ENCODE results near the gene CENPT.

The CENPT gene

DNA sequence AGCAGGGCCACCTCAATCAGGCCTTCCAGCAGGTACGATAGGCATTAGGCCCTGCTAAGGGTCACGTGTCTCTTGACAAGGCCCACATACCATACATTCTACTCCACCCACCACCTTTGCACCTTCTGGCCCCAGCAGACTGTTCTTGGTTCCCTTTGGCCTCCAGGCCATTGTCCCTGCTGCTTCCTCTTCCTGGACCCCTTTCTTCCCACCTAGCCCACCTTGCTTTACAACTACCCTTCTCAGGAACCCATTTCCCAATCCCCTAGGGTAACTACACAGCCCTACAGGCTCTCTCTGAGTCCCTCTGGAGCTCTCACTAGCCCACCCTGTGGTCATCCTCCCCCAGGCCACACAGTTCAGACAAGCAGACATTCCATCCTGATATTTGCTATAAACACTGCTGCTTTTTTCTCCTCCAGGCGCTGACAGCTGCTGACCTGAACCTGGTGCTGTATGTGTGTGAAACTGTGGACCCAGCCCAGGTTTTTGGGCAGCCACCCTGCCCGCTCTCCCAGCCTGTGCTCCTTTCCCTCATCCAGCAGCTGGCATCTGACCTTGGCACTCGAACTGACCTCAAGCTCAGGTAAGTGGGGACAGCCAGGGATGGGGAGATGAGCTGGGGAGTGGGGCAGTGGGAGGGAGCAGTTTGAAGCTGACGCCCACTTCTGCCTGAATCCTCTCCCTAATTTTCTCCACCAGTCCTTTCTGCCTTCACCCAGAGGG is 35.8 kb upstream of the CENPT start:
- CTCF ChIA-PET, result interaction anchor here (0.6 to 3.0 kb wide), 25 partner anchors 8 to 364 kb away, joined by 3 to 19 read pairs (median 4); partner anchors contain the start of gene PSMB10
- no peak for DNase-seq (ENCODE audit: low spot score)
- POLR2A ChIA-PET (ENCODE audit: low non-redundant PET), result no interaction called here
- TF ChIP-seq, protein P1, sequence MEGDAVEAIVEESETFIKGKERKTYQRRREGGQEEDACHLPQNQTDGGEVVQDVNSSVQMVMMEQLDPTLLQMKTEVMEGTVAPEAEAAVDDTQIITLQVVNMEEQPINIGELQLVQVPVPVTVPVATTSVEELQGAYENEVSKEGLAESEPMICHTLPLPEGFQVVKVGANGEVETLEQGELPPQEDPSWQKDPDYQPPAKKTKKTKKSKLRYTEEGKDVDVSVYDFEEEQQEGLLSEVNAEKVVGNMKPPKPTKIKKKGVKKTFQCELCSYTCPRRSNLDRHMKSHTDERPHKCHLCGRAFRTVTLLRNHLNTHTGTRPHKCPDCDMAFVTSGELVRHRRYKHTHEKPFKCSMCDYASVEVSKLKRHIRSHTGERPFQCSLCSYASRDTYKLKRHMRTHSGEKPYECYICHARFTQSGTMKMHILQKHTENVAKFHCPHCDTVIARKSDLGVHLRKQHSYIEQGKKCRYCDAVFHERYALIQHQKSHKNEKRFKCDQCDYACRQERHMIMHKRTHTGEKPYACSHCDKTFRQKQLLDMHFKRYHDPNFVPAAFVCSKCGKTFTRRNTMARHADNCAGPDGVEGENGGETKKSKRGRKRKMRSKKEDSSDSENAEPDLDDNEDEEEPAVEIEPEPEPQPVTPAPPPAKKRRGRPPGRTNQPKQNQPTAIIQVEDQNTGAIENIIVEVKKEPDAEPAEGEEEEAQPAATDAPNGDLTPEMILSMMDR (conservative IDR thresholded peaks at IDR 0.05; ENCODE audit: low read depth), result no peak
- peak overlapping the region; percentile 77 for H3K27ac ChIP-seq

DNA sequence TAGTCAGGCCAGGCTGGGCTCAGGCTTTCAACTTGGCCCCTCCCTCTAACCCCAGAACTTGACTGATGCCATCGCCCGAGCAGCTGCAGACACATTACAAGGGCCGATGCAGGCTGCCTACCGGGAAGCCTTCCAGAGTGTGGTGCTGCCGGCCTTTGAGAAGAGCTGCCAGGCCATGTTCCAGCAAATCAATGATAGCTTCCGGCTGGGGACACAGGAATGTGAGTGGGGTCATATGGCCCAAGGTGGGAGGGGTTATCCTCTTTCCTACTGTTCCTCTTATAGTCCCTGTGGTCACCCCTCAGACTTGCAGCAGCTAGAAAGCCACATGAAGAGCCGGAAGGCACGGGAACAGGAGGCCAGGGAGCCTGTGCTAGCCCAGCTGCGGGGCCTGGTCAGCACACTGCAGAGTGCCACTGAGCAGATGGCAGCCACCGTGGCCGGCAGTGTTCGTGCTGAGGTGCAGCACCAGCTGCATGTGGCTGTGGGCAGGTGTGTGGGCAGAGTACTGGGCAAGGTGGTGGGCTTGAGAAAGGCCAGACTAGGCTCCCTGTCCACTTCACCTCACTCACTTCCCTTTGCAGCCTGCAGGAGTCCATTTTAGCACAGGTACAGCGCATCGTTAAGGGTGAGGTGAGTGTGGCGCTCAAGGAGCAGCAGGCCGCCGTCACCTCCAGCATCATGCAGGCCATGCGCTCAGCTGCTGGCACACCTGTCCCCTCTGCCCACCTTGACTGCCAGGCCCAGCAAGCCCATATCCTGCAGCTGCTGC is 35.1 kb upstream of the CENPT start:
- TF ChIP-seq, protein P1 (conservative IDR thresholded peaks at IDR 0.05; ENCODE audit: low read depth), result no peak
- ChIA-PET POLR2A (ENCODE audit: low non-redundant PET) (no interaction called here), CTCF (interaction anchor here (0.6 to 3.0 kb wide), 10 partner anchors 9 to 147 kb away, joined by 3 to 19 read pairs (median 6); partner anchors contain the start of genes EDC4 and PSMB10)
- H3K27ac ChIP-seq, result peak overlapping the region; percentile 77
- DNase-seq (ENCODE audit: low spot score), result no peak

DNA sequence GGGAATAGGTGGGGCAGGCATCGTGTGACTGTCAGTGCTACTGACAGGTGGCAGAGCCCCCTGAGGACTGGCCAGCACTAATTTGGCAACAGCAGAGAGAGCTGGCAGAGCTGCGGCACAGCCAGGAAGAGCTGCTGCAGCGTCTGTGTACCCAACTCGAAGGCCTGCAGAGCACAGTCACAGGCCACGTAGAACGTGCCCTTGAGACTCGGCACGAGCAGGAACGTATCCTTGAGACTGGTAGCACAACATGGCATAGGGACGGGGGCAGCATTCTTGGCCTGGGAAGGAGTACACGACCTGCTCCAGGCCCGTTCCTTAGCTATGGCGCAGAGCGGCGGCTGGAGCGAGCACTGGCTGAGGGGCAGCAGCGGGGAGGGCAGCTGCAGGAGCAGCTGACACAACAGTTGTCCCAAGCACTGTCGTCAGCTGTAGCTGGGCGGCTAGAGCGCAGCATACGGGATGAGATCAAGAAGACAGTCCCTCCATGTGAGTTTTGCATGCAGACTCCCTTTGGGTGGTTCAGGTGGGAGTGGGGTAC is 34.2 kb upstream of the CENPT start:
- ChIA-PET CTCF (interaction anchor here (0.6 to 3.0 kb wide), 5 partner anchors 9 to 60 kb away, joined by 3 to 19 read pairs (median 5); partner anchors contain the start of gene EDC4), POLR2A (ENCODE audit: low non-redundant PET) (no interaction called here)
- no peak for DNase-seq (ENCODE audit: low spot score)
- TF ChIP-seq, protein P1 (conservative IDR thresholded peaks at IDR 0.05; ENCODE audit: low read depth), result no peak
- peak overlapping the region; percentile 77 for H3K27ac ChIP-seq

DNA sequence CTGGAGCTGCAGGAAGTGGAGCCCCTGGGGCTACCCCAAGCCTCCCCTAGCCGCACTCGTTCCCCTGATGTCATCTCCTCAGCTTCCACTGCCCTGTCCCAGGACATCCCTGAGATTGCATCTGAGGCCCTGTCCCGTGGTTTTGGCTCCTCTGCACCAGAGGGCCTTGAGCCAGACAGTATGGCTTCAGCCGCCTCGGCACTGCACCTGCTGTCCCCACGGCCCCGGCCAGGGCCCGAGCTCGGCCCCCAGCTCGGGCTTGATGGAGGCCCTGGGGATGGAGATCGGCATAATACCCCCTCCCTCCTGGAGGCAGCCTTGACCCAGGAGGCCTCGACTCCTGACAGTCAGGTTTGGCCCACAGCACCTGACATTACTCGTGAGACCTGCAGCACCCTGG is 33.1 kb upstream of the CENPT start:
- POLR2A ChIA-PET (ENCODE audit: low non-redundant PET), result no interaction called here
- CTCF ChIA-PET, result interaction anchor here (0.5 to 1.1 kb wide), 2 partner anchors 64 to 163 kb away, joined by 3 read pairs; no protein-coding TSS in a partner anchor
- no peak overlapping the region for H3K27ac ChIP-seq
- TF ChIP-seq, protein P1 (conservative IDR thresholded peaks at IDR 0.05; ENCODE audit: low read depth), result no peak
- no peak for DNase-seq (ENCODE audit: low spot score)

DNA sequence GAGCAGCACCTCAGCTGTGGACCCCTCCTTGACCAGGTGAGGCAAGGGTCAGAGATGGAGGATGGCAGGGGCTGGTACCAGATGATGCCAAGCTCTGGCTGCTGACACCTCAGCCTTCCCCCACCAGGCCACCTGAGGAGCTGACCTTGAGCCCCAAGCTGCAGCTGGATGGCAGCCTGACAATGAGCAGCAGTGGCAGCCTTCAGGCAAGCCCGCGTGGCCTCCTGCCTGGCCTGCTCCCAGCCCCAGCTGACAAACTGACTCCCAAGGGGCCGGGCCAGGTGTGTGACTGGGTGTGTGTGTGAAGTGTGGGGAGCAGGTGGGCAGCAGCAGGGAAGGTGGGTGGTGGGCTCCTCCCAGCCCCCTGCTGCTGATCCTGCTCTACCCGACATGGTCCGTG is 32.4 kb upstream of the CENPT start:
- ChIA-PET POLR2A (ENCODE audit: low non-redundant PET) (no interaction called here), CTCF (no interaction called here)
- DNase-seq (ENCODE audit: low spot score), result no peak
- no peak overlapping the region for H3K27ac ChIP-seq
- TF ChIP-seq, protein P1 (conservative IDR thresholded peaks at IDR 0.05; ENCODE audit: low read depth), result no peak

DNA sequence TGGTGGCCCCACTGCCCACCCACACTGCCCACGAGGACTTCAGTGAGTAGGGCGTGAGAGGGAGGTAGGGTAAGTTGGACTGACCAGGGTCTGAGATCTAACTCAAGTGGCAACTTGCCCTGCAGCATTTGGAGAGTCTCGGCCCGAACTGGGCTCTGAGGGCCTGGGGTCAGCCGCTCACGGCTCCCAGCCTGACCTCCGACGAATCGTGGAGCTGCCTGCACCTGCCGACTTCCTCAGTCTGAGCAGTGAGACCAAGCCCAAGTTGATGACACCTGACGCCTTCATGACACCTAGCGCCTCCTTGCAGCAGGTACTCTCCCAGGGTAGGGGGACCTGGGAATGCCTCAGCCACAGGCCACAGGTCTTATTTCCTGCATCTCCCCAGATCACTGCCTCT is 32.0 kb upstream of the CENPT start:
- TF ChIP-seq, protein P1 (conservative IDR thresholded peaks at IDR 0.05; ENCODE audit: low read depth), result no peak
- ChIA-PET CTCF (interaction anchor here (1.4 kb wide), 1 partner anchor 49 kb away, joined by 3 read pairs; no protein-coding TSS in a partner anchor), POLR2A (ENCODE audit: low non-redundant PET) (no interaction called here)
- H3K27ac ChIP-seq, result no peak overlapping the region
- DNase-seq (ENCODE audit: low spot score), result no peak
